Chondrocyte (in vitro differentiated cells): ENCODE measurements around the gene TMEM125. TPM values are rescaled to one million over a fixed set of nuclear protein-coding genes. Genes with fewer than 3 reads are reported as not detected.

Source experiments
- DNase-seq: peaks from one replicate; pipeline ENCODE4 v3.0.0; 2021; ENCODE audit warnings: mixed read lengths, low spot score
- H3K27ac Mint-ChIP-seq: one replicate; pipeline ENCODE4 v1.8.0; 2021; ENCODE audit warnings: mild to moderate bottlenecking, moderate library complexity, mixed read lengths; ENCODE audit not compliant: unreplicated experiment
- H3K27me3 Mint-ChIP-seq: 2 replicates; pipeline ENCODE4 v1.8.0; 2021; ENCODE audit warnings: low read depth, mixed read lengths
- H3K36me3 Mint-ChIP-seq: 2 replicates; pipeline ENCODE4 v1.8.0; 2021; ENCODE audit warnings: low read depth, mixed read lengths
- H3K4me1 Mint-ChIP-seq: 2 replicates; pipeline ENCODE4 v1.8.0; 2021; ENCODE audit warnings: low read depth, mild to moderate bottlenecking, mixed read lengths
- H3K4me3 Mint-ChIP-seq: one replicate; pipeline ENCODE4 v1.8.0; 2021; ENCODE audit warnings: mild to moderate bottlenecking, moderate library complexity, mixed read lengths; ENCODE audit not compliant: unreplicated experiment
- H3K9me3 Mint-ChIP-seq: 2 replicates; pipeline ENCODE4 v1.8.0; 2021; ENCODE audit warnings: low read depth, mixed read lengths
- CTCF ChIP-seq: fragments of 200-600 bp; sonication (generic); IDR thresholded peaks from 2 replicates; pipeline ENCODE4 v1.5.0; 2021; ENCODE audit warnings: antibody characterized with exemption, mild to moderate bottlenecking, moderate library complexity
- total RNA-seq: library from RNA; stranded (reverse); gene quantifications from 3 replicates; pipeline ENCODE4 v1.2.1, GENCODE V29; 2021

Gene TMEM125
- total RNA-seq, 1 donor from 2014 or later, result not detected

GRCh38 chr1:43318831-43319230 lies 49.0 kb downstream of the TMEM125 start:
- no peak overlapping the region for H3K4me3 Mint-ChIP-seq
- H3K27me3 Mint-ChIP-seq, result no peaks in the 10 kb centered on the region
- H3K9me3 Mint-ChIP-seq, result no peaks in the 10 kb centered on the region
- no peak for DNase-seq
- H3K36me3 Mint-ChIP-seq, result no peaks in the 10 kb centered on the region
- no peak overlapping the region for H3K27ac Mint-ChIP-seq
- H3K4me1 Mint-ChIP-seq, result no peaks in the 10 kb centered on the region
- no peak for TF ChIP-seq CTCF

GRCh38 chr1:43319288-43319687 lies 49.5 kb downstream of the TMEM125 start:
- Mint-ChIP-seq H3K4me1 (no peaks in the 10 kb centered on the region), H3K9me3 (peaks cover 2% of the 10 kb centered on the region), H3K27me3 (no peaks in the 10 kb centered on the region), H3K27ac (no peak overlapping the region), H3K4me3 (no peak overlapping the region), H3K36me3 (no peaks in the 10 kb centered on the region)
- no peak for TF ChIP-seq CTCF
- no peak for DNase-seq

GRCh38 chr1:43319766-43320165 lies 50.0 kb downstream of the TMEM125 start:
- Mint-ChIP-seq H3K27me3 (no peaks in the 10 kb centered on the region), H3K4me3 (no peak overlapping the region), H3K9me3 (peaks cover 6% of the 10 kb centered on the region), H3K27ac (no peak overlapping the region), H3K36me3 (no peaks in the 10 kb centered on the region), H3K4me1 (no peaks in the 10 kb centered on the region)
- TF ChIP-seq CTCF, result no peak
- DNase-seq, result no peak

- no peak for DNase-seq
- H3K4me3 Mint-ChIP-seq, result no peak overlapping the region
- TF ChIP-seq CTCF, result no peak
- H3K36me3 Mint-ChIP-seq, result peaks cover 4% of the 10 kb centered on the region
- no peak overlapping the region for H3K27ac Mint-ChIP-seq
- peaks cover 17% of the 10 kb centered on the region for H3K9me3 Mint-ChIP-seq
- no peaks in the 10 kb centered on the region for H3K27me3 Mint-ChIP-seq
- H3K4me1 Mint-ChIP-seq, result no peaks in the 10 kb centered on the region
These were observed 51.6 kb downstream of the TMEM125 start for GRCh38 chr1:43321331-43321891.

- Mint-ChIP-seq H3K4me3 (no peak overlapping the region), H3K9me3 (peaks cover 22% of the 10 kb centered on the region), H3K4me1 (no peaks in the 10 kb centered on the region), H3K36me3 (peaks cover 4% of the 10 kb centered on the region), H3K27me3 (no peaks in the 10 kb centered on the region), H3K27ac (no peak overlapping the region)
- DNase-seq, result no peak
- TF ChIP-seq CTCF, result no peak
These were observed 52.7 kb downstream of the TMEM125 start for GRCh38 chr1:43322506-43322905.

Other genes starting within 250 kb of the TMEM125 start
- gene EBNA1BP2, start 97.7 kb upstream of the TMEM125 start, total RNA-seq, result 34.5 to 40.7 TPM (median 36.1 TPM) in 3 replicates
- gene CFAP57, start 97.7 kb upstream of the TMEM125 start, total RNA-seq, result 0.10 to 0.19 TPM (median 0.15 TPM) in 3 replicates
- gene C1orf210, start 15.6 kb downstream of the TMEM125 start, total RNA-seq, result not detected in 3 replicates
- gene TIE1, start 31.0 kb downstream of the TMEM125 start, total RNA-seq, result not detected in 3 replicates
- gene MPL, start 67.8 kb downstream of the TMEM125 start, total RNA-seq, result not detected in 3 replicates
- 14.4 to 16.9 TPM (median 14.5 TPM) in 3 replicates for gene CDC20, start 89.0 kb downstream of the TMEM125 start, total RNA-seq
- gene ELOVL1, start 98.0 kb downstream of the TMEM125 start, total RNA-seq, result 78.9 to 103 TPM (median 101 TPM) in 3 replicates
- 48.3 to 48.6 TPM (median 48.4 TPM) in 3 replicates for gene MED8, start 119.8 kb downstream of the TMEM125 start, total RNA-seq
- gene SZT2, start 119.9 kb downstream of the TMEM125 start, total RNA-seq, result 29.3 to 64.0 TPM (median 33.6 TPM) in 3 replicates
- 27.7 to 29.9 TPM (median 28.6 TPM) in 3 replicates for gene HYI, start 183.9 kb downstream of the TMEM125 start, total RNA-seq